GM13976 (cell line): ENCODE data around the gene CSPG5.

ENCODE experiments used
- DNase-seq: peaks from one replicate; pipeline ENCODE4 v3.0.0; 2012; ENCODE audit warnings: low spot score
- in situ Hi-C: fragments of 300-500 bp; cut with MboI; formaldehyde crosslinking; loops from one replicate; pipeline ENCODE4 v1.12.0; 2022; ENCODE audit warnings: low sequenced_read_pairs, mixed read lengths, inconsistent platforms; ENCODE audit not compliant: unreplicated experiment
- TF ChIP-seq, protein P1 (sequence below): IDR thresholded peaks from 2 replicates; pipeline ENCODE4 v1.5.1; 2012; ENCODE audit warnings: borderline replicate concordance, mild to moderate bottlenecking; ENCODE audit not compliant: insufficient read depth; ENCODE audit errors: extremely low read depth, missing control alignments, control extremely low read depth

The CSPG5 gene

DNA sequence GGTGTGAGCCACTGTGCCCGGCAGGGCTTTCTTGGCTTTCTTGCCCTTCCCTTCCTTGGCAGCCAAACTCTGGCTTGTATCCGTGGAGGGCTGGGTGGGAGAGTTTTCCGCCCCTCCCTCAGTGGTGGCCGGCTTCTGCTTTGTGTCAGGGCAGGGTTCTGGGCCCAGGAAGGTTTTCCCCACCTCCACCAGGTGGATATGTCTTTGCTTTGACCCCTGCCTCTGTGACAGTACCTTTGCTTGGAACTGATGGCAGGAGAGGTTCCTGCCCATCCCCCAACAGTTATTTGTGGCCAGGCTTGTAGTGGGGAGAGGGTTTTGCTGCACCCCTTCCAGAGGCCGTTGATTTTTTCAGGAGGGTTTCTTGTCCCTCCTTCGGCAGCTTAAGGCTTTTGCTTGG lies 24.3 kb downstream of the CSPG5 start:
- in situ Hi-C loops, result no loop called here

DNA sequence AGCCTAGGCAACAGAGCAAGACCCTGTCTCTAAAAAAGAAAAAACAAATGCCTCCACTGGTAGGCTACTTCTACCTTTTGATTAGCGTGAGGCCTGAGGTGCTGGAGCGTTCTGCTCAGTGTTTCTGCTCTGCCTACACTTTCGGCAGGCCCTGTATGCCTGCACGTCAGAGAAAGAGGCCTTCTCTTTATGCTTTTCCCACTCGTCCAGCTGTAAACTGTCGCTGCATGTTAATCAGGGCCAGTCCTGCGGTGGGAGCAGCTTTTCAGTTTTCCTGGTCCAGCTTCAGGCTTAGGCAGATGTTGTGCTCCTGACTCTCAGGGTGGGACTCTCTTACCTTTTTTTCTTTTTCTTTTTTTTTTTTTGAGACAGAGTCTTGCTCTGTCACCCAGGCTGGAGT lies 25.3 kb downstream of the CSPG5 start:
- no peak for DNase-seq
- TF ChIP-seq, protein P1, sequence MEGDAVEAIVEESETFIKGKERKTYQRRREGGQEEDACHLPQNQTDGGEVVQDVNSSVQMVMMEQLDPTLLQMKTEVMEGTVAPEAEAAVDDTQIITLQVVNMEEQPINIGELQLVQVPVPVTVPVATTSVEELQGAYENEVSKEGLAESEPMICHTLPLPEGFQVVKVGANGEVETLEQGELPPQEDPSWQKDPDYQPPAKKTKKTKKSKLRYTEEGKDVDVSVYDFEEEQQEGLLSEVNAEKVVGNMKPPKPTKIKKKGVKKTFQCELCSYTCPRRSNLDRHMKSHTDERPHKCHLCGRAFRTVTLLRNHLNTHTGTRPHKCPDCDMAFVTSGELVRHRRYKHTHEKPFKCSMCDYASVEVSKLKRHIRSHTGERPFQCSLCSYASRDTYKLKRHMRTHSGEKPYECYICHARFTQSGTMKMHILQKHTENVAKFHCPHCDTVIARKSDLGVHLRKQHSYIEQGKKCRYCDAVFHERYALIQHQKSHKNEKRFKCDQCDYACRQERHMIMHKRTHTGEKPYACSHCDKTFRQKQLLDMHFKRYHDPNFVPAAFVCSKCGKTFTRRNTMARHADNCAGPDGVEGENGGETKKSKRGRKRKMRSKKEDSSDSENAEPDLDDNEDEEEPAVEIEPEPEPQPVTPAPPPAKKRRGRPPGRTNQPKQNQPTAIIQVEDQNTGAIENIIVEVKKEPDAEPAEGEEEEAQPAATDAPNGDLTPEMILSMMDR, result no peak
- in situ Hi-C loops, result no loop called here

More for the DNA sequence above, 24.3 kb downstream of the CSPG5 start:
- TF ChIP-seq, protein P1, result no peak
- DNase-seq, result no peak

DNA sequence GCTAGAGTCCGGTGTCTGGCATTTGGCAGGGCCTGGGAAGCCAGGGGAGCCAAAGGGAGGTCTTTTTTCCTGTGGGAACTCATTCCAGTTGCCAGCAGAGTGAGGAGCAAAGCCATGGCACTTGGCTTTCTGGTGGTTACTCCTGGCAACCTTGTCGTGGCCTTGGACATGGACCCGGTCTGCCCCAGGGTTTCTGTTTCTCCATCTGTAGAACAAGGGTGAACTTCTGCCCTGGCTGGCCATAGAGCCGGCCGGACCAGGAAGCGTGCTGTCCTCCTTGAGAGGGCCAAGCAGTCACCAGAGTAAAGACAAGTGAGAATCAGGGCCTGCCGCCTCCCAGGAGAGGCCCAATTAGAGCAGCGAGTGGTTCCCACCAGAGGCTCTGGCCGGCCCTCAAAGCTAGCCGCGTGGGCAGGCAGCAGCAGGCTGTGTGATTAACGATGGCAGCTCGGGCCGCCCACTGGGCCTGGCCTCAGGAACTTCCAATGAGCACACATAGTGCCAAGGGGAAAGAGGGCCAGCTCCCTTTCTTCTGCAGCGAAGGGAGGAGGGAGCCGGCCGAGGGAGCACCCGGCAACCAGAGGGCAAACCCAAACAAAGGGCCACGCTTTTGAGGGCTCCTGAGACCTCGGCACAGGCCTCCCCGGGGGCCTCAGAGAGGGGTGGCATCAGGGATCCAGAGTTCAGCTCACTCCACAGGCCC lies 36.0 kb downstream of the CSPG5 start:
- TF ChIP-seq, protein P1, result no peak
- no peak for DNase-seq
- in situ Hi-C loops, result loop anchor here (25.0 kb wide), 1 partner anchor 620 kb away; no protein-coding TSS in a partner anchor

DNA sequence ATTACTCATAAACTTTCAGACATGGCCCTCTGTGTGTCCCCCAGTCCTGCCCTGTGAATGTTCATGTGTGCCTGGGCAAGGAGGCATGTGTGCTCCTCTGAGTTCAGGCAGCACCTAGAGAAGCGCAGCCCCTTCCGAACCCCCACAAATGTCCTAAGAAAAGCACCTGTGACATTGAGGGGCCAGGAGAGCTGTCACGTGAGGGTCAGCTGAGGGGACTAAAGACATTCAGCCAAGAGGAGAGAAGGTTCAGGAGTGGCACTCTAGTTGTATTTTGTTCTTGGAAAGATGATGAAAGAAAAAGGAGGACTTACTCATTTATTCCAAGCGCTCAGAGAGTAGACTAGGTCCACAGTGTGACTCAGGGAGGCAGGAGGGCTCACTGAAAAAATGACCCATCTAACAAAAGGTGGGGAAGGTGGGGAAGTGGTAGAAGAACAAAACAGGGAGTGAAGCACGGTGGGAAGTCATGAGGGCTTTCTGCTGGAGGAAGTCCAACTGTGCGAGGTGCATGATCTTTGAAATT lies 37.0 kb downstream of the CSPG5 start:
- in situ Hi-C loops, result loop anchor here (25.0 kb wide), 1 partner anchor 621 kb away; no protein-coding TSS in a partner anchor
- TF ChIP-seq, protein P1, result no peak
- no peak for DNase-seq

DNA sequence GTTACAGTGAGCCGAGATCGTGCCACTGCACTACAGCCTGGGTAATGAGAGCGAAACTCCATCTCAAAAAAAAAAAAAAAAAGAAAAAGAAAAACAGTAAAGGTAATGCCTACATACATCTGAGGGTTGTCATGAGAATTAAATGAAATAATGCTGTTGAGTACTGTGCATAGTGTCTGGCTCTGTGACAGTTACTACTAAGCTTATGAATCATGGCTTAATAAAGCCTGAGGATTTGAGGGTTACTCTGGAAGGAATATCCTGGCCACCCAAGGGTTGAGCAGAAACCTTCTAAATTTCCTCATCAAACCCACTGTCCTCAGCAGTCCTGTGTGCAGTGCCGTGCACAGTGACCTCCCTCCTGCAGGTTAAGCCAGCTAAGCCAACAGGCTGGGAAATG lies 38.4 kb downstream of the CSPG5 start:
- in situ Hi-C loops, result loop anchor here (25.0 kb wide), 1 partner anchor 622 kb away; no protein-coding TSS in a partner anchor
- no peak for DNase-seq
- TF ChIP-seq, protein P1, result no peak

DNA sequence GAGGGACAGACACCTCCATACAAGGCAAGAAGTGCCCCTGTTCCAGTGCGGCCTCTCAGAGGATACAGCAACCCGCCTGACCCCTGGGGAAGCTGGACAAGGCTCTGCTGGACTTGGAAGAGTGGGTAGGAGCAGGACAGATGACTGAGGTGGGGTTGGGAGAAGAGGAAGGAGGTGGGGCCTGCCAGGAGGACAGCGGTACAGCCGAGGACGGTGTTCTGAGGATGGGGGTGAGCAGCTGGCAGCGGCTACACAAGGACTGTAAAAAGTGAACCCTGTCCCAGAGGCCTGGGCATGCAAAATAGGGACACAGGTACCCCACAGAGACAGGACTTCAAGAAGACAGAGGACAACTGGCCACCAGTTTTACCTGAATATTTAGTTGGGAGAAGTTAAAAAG lies 41.7 kb downstream of the CSPG5 start:
- TF ChIP-seq, protein P1, result no peak
- no peak for DNase-seq
- in situ Hi-C loops, result loop anchor here (25.0 kb wide), 1 partner anchor 625 kb away; no protein-coding TSS in a partner anchor
